ENCODE results near the gene MCRIP2.

MCRIP2 gene

DNA sequence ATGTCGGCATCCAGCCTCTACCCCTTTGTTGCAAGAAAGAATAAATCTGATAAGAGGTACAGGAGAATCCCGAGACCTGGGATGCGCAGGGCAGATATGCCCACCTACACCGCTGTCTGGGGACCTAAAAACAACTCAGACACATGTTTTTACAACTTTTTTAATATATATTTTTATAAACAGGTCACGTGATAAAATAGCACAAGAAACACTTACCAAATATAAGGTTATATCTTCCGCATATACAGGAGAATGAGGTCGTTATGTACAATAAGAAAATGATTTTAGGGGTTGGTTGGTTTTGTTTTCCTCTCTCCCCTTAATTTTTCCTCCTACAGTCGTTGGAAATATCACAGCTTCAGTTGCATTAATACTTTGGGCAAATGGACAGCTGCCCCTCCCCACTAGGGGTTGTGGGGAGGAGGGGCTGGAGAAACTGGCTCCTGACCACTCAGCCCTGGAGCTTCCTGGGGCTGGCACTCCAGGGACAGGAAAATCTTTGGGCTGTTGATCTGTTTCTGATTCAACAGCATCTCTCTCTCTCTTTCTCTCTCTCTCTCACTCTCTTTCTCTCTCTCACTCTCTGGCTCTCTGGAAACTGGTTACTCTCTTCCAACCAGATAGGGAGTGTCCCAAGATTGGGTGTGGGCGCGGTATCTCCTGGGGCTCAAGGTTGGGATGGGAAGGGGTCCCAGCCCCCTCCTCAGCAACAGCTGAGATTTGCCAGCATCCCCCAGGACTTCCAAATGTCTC, 50.9 kb downstream of the MCRIP2 start:
- in situ Hi-C loops (cut with HindIII; ENCODE audit: low sequenced_read_pairs): no loop called here

DNA sequence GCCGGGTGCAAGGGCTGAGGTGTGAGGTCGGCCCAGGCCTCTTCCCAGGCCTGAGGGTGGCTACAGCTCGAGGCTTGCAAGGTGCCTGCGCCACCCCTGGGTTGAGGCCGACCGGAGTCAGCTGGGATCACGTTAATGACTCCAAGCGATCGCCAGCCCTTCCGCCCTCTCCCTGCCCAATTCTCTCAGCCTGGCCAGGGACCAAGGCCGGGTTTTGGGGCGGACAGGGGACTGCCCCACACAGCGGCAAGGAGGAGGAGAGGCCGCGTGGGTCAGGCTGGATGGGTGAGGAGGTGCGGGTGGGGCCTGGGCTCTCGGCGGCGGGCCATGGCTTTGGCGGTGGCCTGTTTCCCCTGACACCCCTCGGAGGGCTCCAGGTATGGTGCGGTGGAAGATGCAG, 51.7 kb downstream of the MCRIP2 start:
- in situ Hi-C loops (cut with HindIII; ENCODE audit: low sequenced_read_pairs): no loop called here

DNA sequence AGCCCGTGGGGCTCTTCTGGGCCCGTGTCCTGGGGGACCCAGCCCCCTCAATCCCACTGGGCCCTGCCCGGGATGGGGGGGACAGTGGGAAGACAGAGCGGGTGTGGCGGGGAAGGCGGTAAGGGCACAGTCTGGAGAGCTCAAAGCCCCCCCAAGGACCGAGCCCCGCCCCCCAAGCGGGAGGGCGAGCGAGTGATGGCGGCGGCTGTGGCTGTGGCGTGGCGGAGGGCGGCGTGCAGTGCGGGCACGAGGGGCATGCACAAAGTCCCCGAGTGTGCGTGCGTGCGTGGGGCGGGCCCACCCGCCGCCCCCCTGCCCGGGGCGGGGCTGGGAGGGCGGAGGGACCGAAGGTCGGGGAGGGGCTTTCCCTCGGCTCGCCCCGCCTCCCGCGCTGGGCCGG, 52.1 kb downstream of the MCRIP2 start:
- in situ Hi-C loops (cut with HindIII; ENCODE audit: low sequenced_read_pairs): no loop called here

DNA sequence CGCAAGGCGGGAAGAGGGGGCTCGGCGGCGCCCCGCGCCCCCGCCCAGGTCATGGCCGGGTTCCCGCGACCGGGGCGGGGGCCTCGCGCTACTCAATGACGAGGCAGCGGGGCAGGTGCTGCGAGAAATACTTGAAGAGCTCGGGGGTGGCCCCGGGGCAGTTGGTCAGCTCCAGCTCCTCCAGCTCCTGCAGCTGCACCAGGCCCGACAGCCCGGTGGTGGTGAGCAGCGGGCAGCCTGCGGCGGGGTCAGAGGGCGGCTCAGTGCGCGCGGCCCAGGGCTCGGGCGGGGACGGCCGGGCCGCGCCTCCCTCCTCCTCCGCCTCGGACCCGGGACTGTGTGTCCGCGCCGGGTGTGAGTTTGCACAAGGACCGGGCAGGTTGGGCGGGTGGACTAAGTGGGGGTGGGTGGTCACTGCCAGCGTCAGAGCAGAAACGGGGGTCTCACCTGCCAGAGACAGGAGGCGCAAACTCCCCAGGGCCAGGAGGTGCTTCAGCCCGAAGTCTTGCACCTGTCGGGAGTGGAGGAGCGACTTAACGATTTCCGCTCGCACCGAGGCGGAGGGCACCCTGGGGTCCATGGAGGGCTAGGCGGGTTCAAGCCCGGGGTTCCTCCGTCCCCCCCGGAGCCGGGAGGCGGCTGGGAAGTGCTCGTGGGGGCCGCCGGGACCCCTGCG, 52.7 kb downstream of the MCRIP2 start:
- in situ Hi-C loops (cut with HindIII; ENCODE audit: low sequenced_read_pairs): no loop called here

DNA sequence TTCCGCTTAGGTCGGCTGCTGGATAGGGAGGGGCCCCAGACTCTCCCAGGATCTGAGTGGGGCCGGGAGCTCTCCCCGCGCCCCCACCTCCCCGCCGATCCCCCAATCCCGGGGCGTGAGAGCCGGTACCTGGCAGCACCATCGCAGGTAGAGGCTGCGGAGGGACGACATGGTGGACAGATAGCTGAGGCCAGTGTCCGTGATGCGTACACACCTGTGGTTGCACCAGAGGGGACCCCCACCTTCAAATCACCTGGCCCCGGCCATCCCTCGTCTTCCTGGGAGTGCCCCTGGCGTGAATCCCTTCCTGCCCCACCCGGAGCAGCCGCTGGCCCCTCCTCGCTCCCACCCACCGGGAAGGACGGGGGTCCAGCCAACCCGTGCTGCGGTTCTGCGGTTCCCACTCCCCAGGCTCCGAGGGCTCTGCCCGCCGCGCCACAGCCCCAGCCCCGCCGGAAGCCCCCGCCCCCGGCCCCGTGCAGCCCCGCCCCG, 53.3 kb downstream of the MCRIP2 start:
- in situ Hi-C loops (cut with HindIII; ENCODE audit: low sequenced_read_pairs): no loop called here

DNA sequence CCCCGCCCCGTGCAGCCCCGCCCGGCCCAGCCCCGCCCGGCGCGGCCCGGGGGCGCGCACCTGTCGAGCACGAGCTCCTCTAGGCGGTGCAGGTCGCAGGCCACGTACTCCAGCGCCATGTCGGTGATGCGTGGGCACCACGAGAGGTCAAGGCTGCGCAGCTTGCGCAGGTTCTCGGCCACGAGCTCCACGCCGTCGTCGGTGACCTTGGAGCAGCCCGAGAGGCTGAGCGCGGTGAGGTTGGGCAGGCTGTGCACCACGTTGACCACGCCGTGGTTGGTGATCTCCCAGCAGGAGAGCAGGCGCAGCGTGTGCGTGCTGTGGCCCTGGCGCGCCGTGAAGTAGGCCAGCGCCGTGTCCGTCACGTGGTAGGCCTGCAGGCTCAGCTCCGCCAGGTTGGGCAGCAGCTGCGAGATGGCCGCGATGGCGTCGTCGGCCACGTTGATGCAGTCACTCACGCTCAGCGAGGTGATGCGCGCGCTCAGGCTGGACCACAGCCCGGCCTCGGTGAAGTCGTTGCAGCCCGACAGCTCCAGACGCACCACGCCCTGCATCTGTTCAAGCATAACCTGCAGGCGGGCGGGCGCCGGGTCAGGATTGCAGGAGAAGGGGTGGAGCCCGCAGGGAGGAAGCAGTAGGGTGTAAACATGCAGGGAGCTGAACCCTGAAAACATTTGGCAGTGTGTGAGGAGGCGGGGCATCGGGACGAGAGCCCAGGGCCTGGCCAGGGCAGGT, 53.9 kb downstream of the MCRIP2 start:
- in situ Hi-C loops (cut with HindIII; ENCODE audit: low sequenced_read_pairs): no loop called here

Measured in endothelial cell of hepatic sinusoid (primary cell).